ENCODE data around the gene NCR3LG1. TPM values are rescaled to one million over a fixed set of nuclear protein-coding genes. Genes with fewer than 3 reads are reported as not detected.

NCR3LG1 gene
- total RNA-seq, 1 experiment from 2014 or later: 1.4 TPM

- no peaks in the 10 kb centered on the region for H3K79me1 ChIP-seq (ENCODE audit: insufficient read depth, low read depth, low read length, poor library complexity, severe bottlenecking)
Observed at GRCh38 chr11:17407575-17407974, 56.0 kb downstream of the NCR3LG1 start.

More at GRCh38 chr11:17407575-17407974, 56.0 kb downstream of the NCR3LG1 start:
- H3K23ac ChIP-seq (ENCODE audit: insufficient read length, low read depth, low read length): no peak overlapping the region
- no peak overlapping the region for H3K18ac ChIP-seq (ENCODE audit: insufficient read length, low read depth, low read length)
- H2BK20ac ChIP-seq (ENCODE audit: low read depth, low read length, poor library complexity, severe bottlenecking): no peak overlapping the region
- H3K4ac ChIP-seq (ENCODE audit: low read depth, low read length): no peak overlapping the region
- WGBS (ENCODE audit: extremely low coverage, insufficient read length, low lambda C conversion rate): no CpG with 5 or more reads among the region's 2 CpGs
- H3K27ac ChIP-seq (ENCODE audit: insufficient read length, low read depth, low read length): no peak overlapping the region
- no peaks in the 10 kb centered on the region for H4K20me1 ChIP-seq (ENCODE audit: control insufficient read depth, insufficient read depth, insufficient read length)
- no peak overlapping the region for H2BK12ac ChIP-seq (ENCODE audit: insufficient read length, low read depth, low read length)
- no peaks in the 10 kb centered on the region for H3K9me3 ChIP-seq (ENCODE audit: control insufficient read depth, low read depth, low read length)
- Mint-ChIP-seq H3K4me3 (no peak overlapping the region), H3K9me3 (peaks cover 0 to 6% of the 10 kb centered on the region in 2 experiments; a peak in 2 of 5 replicates), H3K36me3 (ENCODE audit: insufficient read depth in 1 of 3, low read depth in 3 of 3) (no peaks in the 10 kb centered on the region), H3K4me1 (peaks cover under 1 to 15% of the 10 kb centered on the region in 2 experiments), H3K27ac (no peak overlapping the region), H3K27me3 (ENCODE audit: low read depth) (peaks cover 24% of the 10 kb centered on the region)
- no peak overlapping the region for H4K5ac ChIP-seq (ENCODE audit: insufficient read length, low read depth, low read length)
- H4K91ac ChIP-seq (ENCODE audit: insufficient read length, low read depth, low read length): no peak overlapping the region
- no peaks in the 10 kb centered on the region for H3K4me1 ChIP-seq (ENCODE audit: insufficient read depth, low read length)
- H2BK120ac ChIP-seq (ENCODE audit: low read depth, low read length, poor library complexity, severe bottlenecking): no peak overlapping the region
- H3K27me3 ChIP-seq (ENCODE audit: insufficient read depth, low read length): no peaks in the 10 kb centered on the region
- H3K4me2 ChIP-seq (ENCODE audit: insufficient read depth, insufficient read length, low read length): no peak overlapping the region
- no peak overlapping the region for H3T11ph ChIP-seq (ENCODE audit: low read length)
- DNase-seq: no peak
- no peaks in the 10 kb centered on the region for H3K79me2 ChIP-seq (ENCODE audit: insufficient read depth, low read length)
- H3K14ac ChIP-seq (ENCODE audit: insufficient read depth, low read length): no peak overlapping the region
- no peak for TF ChIP-seq CTCF (conservative IDR thresholded peaks at IDR 0.05)
- H2BK5ac ChIP-seq (ENCODE audit: insufficient read length, low read length): no peak overlapping the region
- no peak overlapping the region for H2AFZ ChIP-seq (ENCODE audit: low read length)
- H3K9ac ChIP-seq (ENCODE audit: extremely low read depth, insufficient read length, low read length): no peak overlapping the region
- H2AK5ac ChIP-seq (ENCODE audit: insufficient read length, low read length): no peak overlapping the region
- no peak overlapping the region for H2BK15ac ChIP-seq (ENCODE audit: low read depth, low read length)
- H4K8ac ChIP-seq (replicated peaks; ENCODE audit: insufficient read length, low read depth, low read length): no peak overlapping the region
- H3K56ac ChIP-seq (ENCODE audit: insufficient read length, low read depth, low read length): no peak overlapping the region
- H3K23me2 ChIP-seq (ENCODE audit: insufficient read length, low read depth, low read length, poor library complexity, severe bottlenecking): no peaks in the 10 kb centered on the region
